D721Med (cell line): ENCODE measurements around the gene TTLL12.

Experiments used
- DNase-seq: peaks from one replicate; pipeline ENCODE4 v3.0.0; 2011; ENCODE audit warnings: low spot score; ENCODE audit not compliant: insufficient read length
- FAIRE-seq: peaks from 2 replicates; lab custom pipeline; 2011; peaks lifted over from hg19 to GRCh38; lab: Jason Lieb, UNC
- CTCF ChIP-seq: IDR thresholded peaks from 2 replicates; pipeline ENCODE4 v1.5.1; 2012; ENCODE audit warnings: mild to moderate bottlenecking, control low read depth; ENCODE audit not compliant: insufficient read depth; ENCODE audit errors: missing control alignments

The TTLL12 gene

DNA sequence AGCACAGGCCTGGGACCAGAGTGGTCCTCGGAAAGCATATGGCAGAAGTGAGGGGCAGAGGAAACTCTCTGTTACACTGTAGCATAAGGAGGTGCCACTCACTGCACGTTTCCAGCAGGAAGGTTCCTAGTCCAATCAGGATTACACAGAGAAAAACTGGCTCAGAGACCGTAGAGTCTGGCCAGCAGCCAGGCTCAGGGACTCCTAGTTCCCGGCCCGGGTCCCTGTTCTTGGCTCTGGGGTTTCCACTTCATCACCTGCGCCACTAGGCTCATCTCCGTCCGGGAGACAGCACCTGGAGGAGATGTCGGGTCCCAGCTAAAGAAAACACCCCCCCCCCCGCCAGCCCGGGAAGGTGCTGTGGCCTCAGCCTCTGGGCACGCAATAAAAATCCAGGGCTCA is 1.1 kb downstream of the TTLL12 start:
- FAIRE-seq: no peak
- DNase-seq: no peak
- no peak for TF ChIP-seq CTCF

- no peak for FAIRE-seq
- no peak for TF ChIP-seq CTCF
- no peak for DNase-seq
Measured at GRCh38 chr22:43183496-43184277, 3.2 kb downstream of the TTLL12 start.

DNA sequence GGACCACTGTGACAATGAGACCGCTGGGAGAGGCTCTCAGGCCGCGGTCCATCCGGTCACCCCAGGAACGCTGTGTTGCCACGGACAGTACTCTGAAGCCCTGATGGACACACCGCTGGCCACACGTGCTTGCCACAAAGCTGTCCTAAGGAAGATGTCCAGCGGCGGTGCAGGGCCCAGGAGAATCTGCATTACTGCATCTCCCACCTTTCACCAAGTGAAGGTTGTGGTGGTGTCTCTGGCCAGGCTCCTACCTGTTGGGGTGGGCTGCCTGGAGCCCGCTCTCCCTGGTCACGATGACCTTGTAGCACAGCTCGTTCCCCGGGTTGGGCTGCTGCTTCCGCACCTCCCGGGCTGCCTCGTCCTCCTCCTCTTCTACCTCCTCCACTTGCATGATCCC is 4.2 kb downstream of the TTLL12 start:
- no peak for FAIRE-seq
- no peak for TF ChIP-seq CTCF
- DNase-seq: no peak

DNA sequence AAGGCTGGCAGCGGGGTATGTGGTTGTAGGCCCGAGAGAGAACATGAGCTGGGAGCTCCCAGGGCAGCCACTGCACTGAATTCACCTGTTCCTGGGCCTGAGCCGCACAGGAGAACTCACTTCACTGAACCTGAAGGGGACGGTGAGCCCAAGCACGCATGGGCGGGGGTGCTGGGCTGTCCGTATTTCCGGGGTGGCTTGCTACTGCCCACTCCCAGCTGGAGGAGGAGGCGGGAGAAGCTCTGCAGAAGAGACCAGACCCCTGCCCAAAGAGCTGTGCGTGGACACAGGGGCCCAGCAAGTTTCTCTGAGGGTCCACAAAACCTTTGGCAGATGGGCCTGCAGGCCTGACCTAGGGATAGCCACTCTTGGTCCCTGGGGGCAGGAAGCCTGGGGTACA is 4.8 kb downstream of the TTLL12 start:
- FAIRE-seq (no peak), DNase-seq (no peak)
- TF ChIP-seq CTCF: no peak

GRCh38 chr22:43181321-43182076 is 5.4 kb downstream of the TTLL12 start:
- no peak for TF ChIP-seq CTCF
- no peak for FAIRE-seq
- DNase-seq: no peak

GRCh38 chr22:43180670-43181069 is 6.3 kb downstream of the TTLL12 start:
- no peak for FAIRE-seq
- no peak for TF ChIP-seq CTCF
- no peak for DNase-seq

DNA sequence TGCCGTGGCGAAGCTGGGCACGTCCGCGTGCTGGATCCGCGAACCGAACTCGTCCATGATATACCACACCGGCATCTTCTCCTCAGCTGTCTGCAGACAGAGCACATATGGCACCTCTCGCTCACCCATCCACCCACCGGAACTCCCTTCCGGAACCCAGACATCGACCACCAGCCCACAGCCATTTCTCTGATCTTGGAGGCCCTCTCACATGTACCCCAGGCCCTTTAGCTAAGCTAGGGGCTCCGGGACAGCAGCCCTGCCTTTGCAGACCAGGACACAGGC is 7.1 kb downstream of the TTLL12 start:
- DNase-seq (no peak), FAIRE-seq (no peak)
- no peak for TF ChIP-seq CTCF
